ENCODE measurements around the gene FAAP20. TPM values are rescaled to one million over a fixed set of nuclear protein-coding genes. Genes with fewer than 3 reads are reported as not detected.

Gene FAAP20
- total and polyA plus RNA-seq, 10 of the 15 experiments (the other 5 are each of a cell fraction or from before 2014, with no cell fraction given) = 0.79 to 91.8 (median 20.9) TPM

GRCh38 chr1:2186901-2187300, 7.7 kb downstream of the FAAP20 start:
- ATAC-seq (no peak), DNase-seq (ENCODE audit: low read depth, low spot score) (no peak), FAIRE-seq (no peak)
- POLR2A ChIA-PET = no interaction called here
- SMC1A ChIA-PET (ENCODE audit: uncharacterized antibody, unreplicated experiment) = no interaction called here
- Histone ChIP-seq H4K20me1 (ENCODE audit: control insufficient read depth, insufficient read depth) (no peaks in the 10 kb centered on the region), H3K27ac (ENCODE audit: control insufficient read depth, insufficient read depth) (no peak overlapping the region), H3K36me3 (ENCODE audit: control insufficient read depth in 2 of 2, insufficient read depth in 2 of 2, low read length in 1 of 2) (no peaks in the 10 kb centered on the region; a peak in 1 of 4 replicates), H3K4me1 (ENCODE audit: control insufficient read depth, insufficient read depth, low read length) (no peaks in the 10 kb centered on the region), H3K79me2 (ENCODE audit: control insufficient read depth, insufficient read depth, low read length) (no peaks in the 10 kb centered on the region), H3K9me3 (replicated peaks; ENCODE audit: control insufficient read depth, insufficient read depth, low read length) (no peaks in the 10 kb centered on the region), H3K9ac (ENCODE audit: control insufficient read depth, insufficient read depth, low read length) (no peak overlapping the region), H2AFZ (ENCODE audit: control insufficient read depth, low read depth, low read length) (no peak overlapping the region), H3K4me3 (no peak overlapping the region), H3K27me3 (replicated peaks in 1 of 2; ENCODE audit: control insufficient read depth in 2 of 2, insufficient read depth in 2 of 2, low read length in 1 of 2) (no peaks in the 10 kb centered on the region), H3K4me2 (ENCODE audit: control insufficient read depth, insufficient read depth) (no peak overlapping the region)
- RAD21 ChIA-PET (ENCODE audit: unreplicated experiment) = no interaction called here
- BruUV-seq (replicated peaks) = no TSS peak
- in situ Hi-C loops (cut with MboI) (no loop called here), intact Hi-C loops (cut with micrococcal nuclease; ENCODE audit: unreplicated experiment) (no loop called here)
- 86% methylated on average over 9 of the region's 9 CpGs for WGBS (ENCODE audit: insufficient coverage, insufficient replicate concordance, low lambda C conversion rate, missing lambda C conversion rate)
- CTCF ChIA-PET = no interaction called here
- TF ChIP-seq YBX1 (IDR thresholded peaks at IDR 0.05) = no peak
- TF ChIP-seq MXI1 (IDR thresholded peaks at IDR 0.05; ENCODE audit: low read depth, low read length) = no peak
- TF ChIP-seq ZNF592 (IDR thresholded peaks at IDR 0.05) = no peak
- TF ChIP-seq ATF2 (IDR thresholded peaks at IDR 0.05; ENCODE audit: low read length) = no peak
- TF ChIP-seq TAF1 (IDR thresholded peaks at IDR 0.05; ENCODE audit: borderline replicate concordance, low read depth, low read length) = no peak
- no peak for TF ChIP-seq ZBTB40 (IDR thresholded peaks at IDR 0.05; ENCODE audit: borderline replicate concordance)

Measured in GM12878 (cell line).